GM12878 (cell line): ENCODE results near the gene APBB1IP. TPM values are rescaled to one million over a fixed set of nuclear protein-coding genes. Genes with fewer than 3 reads are reported as not detected.

ENCODE experiments used
- ATAC-seq: fragments of 200-7000 bp; cut with Tn5 transposase; 3 replicates; pipeline ENCODE4 v1.9.1; 2020; ENCODE audit warnings: mild to moderate bottlenecking, moderate library complexity
- BruUV-seq: library from RNA; stranded (reverse); fragments of 400-500 nt; replicated peaks from 2 replicates; lab custom pipeline; 2021; lab: Mats Ljungman, UMichigan
- CTCF ChIA-PET: fragments of 300-600 bp; sonication (Branson Sonifier 250); formaldehyde crosslinking; extraction: SDS; loops from one replicate; lab custom pipeline; 2021; ENCODE audit warnings: inconsistent platforms; lab: Yijun Ruan, JAX
- POLR2A ChIA-PET: fragments of 350-600 bp; formaldehyde crosslinking; extraction: SDS; loops from one replicate; lab custom pipeline; 2021; ENCODE audit warnings: inconsistent platforms; lab: Charles Lee
- RAD21 ChIA-PET: fragments of 300-600 bp; sonication (Branson Sonifier 250); formaldehyde crosslinking; loops from one replicate; lab custom pipeline; 2023; ENCODE audit warnings: antibody characterized with exemption; ENCODE audit not compliant: unreplicated experiment; lab: Charles Lee
- SMC1A ChIA-PET: fragments of 300-600 bp; sonication (Branson Sonifier 250); formaldehyde crosslinking; loops from one replicate; lab custom pipeline; 2023; ENCODE audit not compliant: unreplicated experiment, uncharacterized antibody; lab: Charles Lee
- DNase-seq: peaks from one replicate; pipeline ENCODE4 v3.0.0-alpha.2; 2011; ENCODE audit warnings: low read depth, low spot score
- FAIRE-seq: peaks from 3 replicates; lab custom pipeline; 2011; peaks lifted over from hg19 to GRCh38; lab: Jason Lieb, UNC
- H2AFZ ChIP-seq: 2 replicates; pipeline ENCODE4 v1.6.0; 2011; ENCODE audit warnings: low read depth, low read length, control low read depth; ENCODE audit not compliant: control insufficient read depth
- H3K27ac ChIP-seq: 2 replicates; pipeline ENCODE4 v1.5.1; 2011; ENCODE audit warnings: control low read depth; ENCODE audit not compliant: control insufficient read depth, insufficient read depth
- H3K27me3 ChIP-seq, 2 experiments: replicated peaks in 1 of 2; 2 replicates each; pipeline versions ENCODE4 v1.6.0 to v1.6.1; 2011; ENCODE audit warnings: low read length in 1 of 2; ENCODE audit not compliant: control insufficient read depth in 2 of 2, insufficient read depth in 2 of 2
- H3K36me3 ChIP-seq, 2 experiments: 2 replicates each; pipeline ENCODE4 v1.5.1; 2011; ENCODE audit warnings: low read length in 1 of 2; ENCODE audit not compliant: control insufficient read depth in 2 of 2, insufficient read depth in 2 of 2
- H3K4me1 ChIP-seq: 2 replicates; pipeline ENCODE4 v1.6.1; 2011; ENCODE audit warnings: mild to moderate bottlenecking, low read length, moderate library complexity, mixed read lengths; ENCODE audit not compliant: control insufficient read depth, insufficient read depth
- H3K4me2 ChIP-seq: 2 replicates; pipeline ENCODE4 v1.6.0; 2011; ENCODE audit warnings: control low read depth; ENCODE audit not compliant: control insufficient read depth, insufficient read depth
- H3K4me3 ChIP-seq: fragments of 200-600 bp; sonication (generic); 2 replicates; pipeline ENCODE4 v1.5.1; 2016
- H3K79me2 ChIP-seq: 2 replicates; pipeline ENCODE4 v1.6.0; 2011; ENCODE audit warnings: low read length; ENCODE audit not compliant: control insufficient read depth, insufficient read depth
- H3K9ac ChIP-seq: 2 replicates; pipeline ENCODE4 v1.8.0; 2011; ENCODE audit warnings: low read length, control low read depth, mixed read lengths; ENCODE audit not compliant: control insufficient read depth, insufficient read depth
- H3K9me3 ChIP-seq: replicated peaks from 3 replicates; pipeline ENCODE4 v1.5.1; 2011; ENCODE audit warnings: mild to moderate bottlenecking, low read length; ENCODE audit not compliant: control insufficient read depth, insufficient read depth
- H4K20me1 ChIP-seq: 2 replicates; pipeline ENCODE4 v1.6.0; 2011; ENCODE audit not compliant: control insufficient read depth, insufficient read depth
- CREM ChIP-seq: IDR thresholded peaks from 2 replicates; pipeline ENCODE4 v1.6.1; 2014; ENCODE audit warnings: antibody characterized with exemption, low read depth
- EGR1 ChIP-seq, 2 experiments: IDR thresholded peaks; 1 replicate in 1 of 2; 2 replicates in 1 of 2; pipeline ENCODE4 v1.6.1; 2011 to 2012; ENCODE audit warnings: low read depth in 2 of 2, low read length in 2 of 2, borderline replicate concordance in 1 of 2, mild to moderate bottlenecking in 1 of 2, moderate library complexity in 1 of 2
- HDAC2 ChIP-seq: fragments of 200-600 bp; sonication (generic); IDR thresholded peaks from 2 replicates; pipeline ENCODE4 v1.6.1; 2017
- IRF4 ChIP-seq: IDR thresholded peaks from 2 replicates; pipeline ENCODE4 v1.6.1; 2011; ENCODE audit warnings: low read depth, low read length
- NFIC ChIP-seq: IDR thresholded peaks from 2 replicates; pipeline ENCODE4 v1.6.1; 2012; ENCODE audit warnings: low read depth, mild to moderate bottlenecking, inconsistent platforms, low read length, moderate library complexity
- PAX5 ChIP-seq: IDR thresholded peaks from 2 replicates; pipeline ENCODE4 v1.6.1; 2011; ENCODE audit warnings: low read depth, low read length, borderline replicate concordance
- RAD51 ChIP-seq: fragments of 450-650 bp; IDR thresholded peaks from 2 replicates; pipeline ENCODE4 v1.6.1; 2016; ENCODE audit warnings: moderate library complexity, mild to moderate bottlenecking, inconsistent platforms
- RUNX3 ChIP-seq: IDR thresholded peaks from 2 replicates; pipeline ENCODE4 v1.6.1; 2012; ENCODE audit warnings: low read length, inconsistent platforms
- WGBS: methylation state at CpG from one replicate; pipeline ENCODE4 v1.1.6; 2016; ENCODE audit warnings: low lambda C conversion rate; ENCODE audit not compliant: insufficient replicate concordance, insufficient coverage; ENCODE audit errors: missing lambda C conversion rate; 5-methylcytosine and 5-hydroxymethylcytosine counted together
- in situ Hi-C: fragments of 300-500 bp; cut with MboI; formaldehyde crosslinking; loops from 9 replicates; pipeline ENCODE4 v1.14.3; 2018; ENCODE audit warnings: mixed read lengths
- intact Hi-C: fragments of 100-400 bp; cut with micrococcal nuclease; formaldehyde crosslinking; loops from one replicate; pipeline ENCODE4 v1.14.2; 2022; ENCODE audit not compliant: unreplicated experiment
- polyA plus RNA-seq, 11 experiments: library from polyadenylated mRNA; depleted of rRNA in 4 of 11; unstranded in 6 of 11; stranded (reverse) in 5 of 11; fragments of >200 nt; fragmentation: Nextera tagmentation in 4 of 11; fragmentation: Illumina TruSeq in 1 of 11; extraction: Ambion mirVana in 4 of 11; extraction: Trizol in 1 of 11; gene quantifications; 1 replicate in 1 of 11; 2 replicates in 10 of 11; pipeline versions ENCODE4 v1.2.1 to v1.2.3, GENCODE V29; 2011 to 2016; ENCODE audit warnings: inconsistent platforms in 2 of 11, missing spikeins in 2 of 11, low read depth in 1 of 11
- total RNA-seq, 4 experiments: library from RNA; depleted of rRNA in 3 of 4; stranded (reverse); fragments of >200 nt in 3 of 4; fragmentation: Illumina TruSeq in 1 of 4; extraction: Trizol in 1 of 4; gene quantifications; 2 replicates each; pipeline versions ENCODE4 v1.2.1 to v1.2.3, GENCODE V29; 2013 to 2021
- TF ChIP-seq, protein P1 (sequence below): fragments of 450-650 bp; IDR thresholded peaks from 2 replicates; pipeline ENCODE4 v1.6.1; 2016; ENCODE audit warnings: mild to moderate bottlenecking, moderate library complexity, borderline replicate concordance
- TF ChIP-seq, protein P2 (sequence below): fragments of 450-650 bp; IDR thresholded peaks from 2 replicates; pipeline ENCODE4 v1.6.1; 2017; ENCODE audit warnings: mild to moderate bottlenecking
- TF ChIP-seq, protein P3 (sequence below), 3 experiments: IDR thresholded peaks in 2 of 3; conservative IDR thresholded peaks in 1 of 3; 2 replicates each; pipeline ENCODE4 v1.5.1; 2011; ENCODE audit warnings: low read depth in 3 of 3, low read length in 3 of 3, mild to moderate bottlenecking in 3 of 3, control low read depth in 2 of 3, moderate library complexity in 2 of 3, inconsistent platforms in 1 of 3, mixed read lengths in 1 of 3; ENCODE audit not compliant: control insufficient read depth in 2 of 3, insufficient read depth in 1 of 3; ENCODE audit errors: extremely low read depth in 1 of 3
- TF ChIP-seq, protein P4 (sequence below): fragments of 450-650 bp; IDR thresholded peaks from 2 replicates; pipeline ENCODE4 v1.6.1; 2016; ENCODE audit warnings: mild to moderate bottlenecking

APBB1IP gene
- total and polyA plus RNA-seq, 10 of the 15 experiments (the other 5 are each of a cell fraction or from before 2014, with no cell fraction given): 7.3 to 67.4 (median 19.9) TPM

DNA sequence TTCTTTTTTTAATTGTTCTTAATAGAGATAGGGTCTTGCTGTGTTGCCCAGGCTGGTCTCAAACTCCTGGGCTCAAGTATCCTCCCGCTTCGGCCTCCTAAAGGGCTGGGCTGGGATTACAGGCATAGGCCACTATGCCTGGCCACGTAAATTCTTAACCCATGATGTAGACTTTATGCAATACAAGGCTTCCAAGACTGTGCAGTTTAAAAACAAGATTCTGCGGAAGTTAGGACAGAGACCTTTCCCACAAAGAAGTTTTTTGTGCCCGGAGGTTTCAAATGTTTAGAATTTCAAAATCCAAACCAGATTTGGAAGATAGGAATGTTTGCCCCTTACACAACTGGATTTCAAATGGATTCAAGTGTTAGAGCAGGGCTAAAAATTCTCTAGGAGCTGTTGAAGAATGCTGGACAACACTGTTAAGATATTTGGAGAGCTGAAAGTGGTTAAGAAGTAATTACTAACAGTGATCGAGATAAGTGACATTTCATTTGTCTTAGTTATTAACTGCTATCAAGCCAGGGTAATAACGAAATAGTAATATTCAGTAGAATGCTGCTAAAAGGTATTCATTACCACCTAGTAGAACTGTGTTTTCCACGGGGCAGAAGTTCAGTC lies 7.4 kb downstream of the APBB1IP start:
- Histone ChIP-seq H3K4me1 (peaks cover 31% of the 10 kb centered on the region), H3K4me2 (peak overlapping the region; percentile 62), H3K27me3 (no peaks in the 10 kb centered on the region), H3K79me2 (peaks cover 90% of the 10 kb centered on the region), H3K27ac (peak overlapping the region; percentile 84), H4K20me1 (no peaks in the 10 kb centered on the region), H3K4me3 (peak overlapping the region; percentile 20; the same call in 1 of the 2 replicates), H3K9me3 (peaks cover 6% of the 10 kb centered on the region; the same call in 2 of the 3 replicates), H2AFZ (no peak overlapping the region), H3K36me3 (peaks cover 0 to 17% of the 10 kb centered on the region in 2 experiments; a peak in 1 of 4 replicates), H3K9ac (no peak overlapping the region)
- POLR2A ChIA-PET: interaction anchor here (1.1 to 2.0 kb wide), 3 partner anchors 12 to 26 kb away, joined by 4 to 8 read pairs (median 4); no protein-coding TSS in a partner anchor
- CTCF ChIA-PET: interaction anchor here (1.0 to 2.3 kb wide), 2 partner anchors 15 to 36 kb away, joined by 3 to 7 read pairs; no protein-coding TSS in a partner anchor
- BruUV-seq: TSS peak; percentile 64
- ATAC-seq (peak; percentile 5), DNase-seq (no peak), FAIRE-seq (no peak)
- in situ Hi-C loops (loop anchor here (25.0 kb wide), 1 partner anchor 1533 kb away; no protein-coding TSS in a partner anchor), intact Hi-C loops (loop anchor here (2.0 to 5.0 kb wide), 3 partner anchors 73 to 111 kb away; no protein-coding TSS in a partner anchor)
- TF ChIP-seq NFIC (no peak), CREM (no peak), EGR1 (IDR thresholded peaks at IDR 0.05; ENCODE audit: borderline replicate concordance in 1 of 2, low read depth in 2 of 2, low read length in 2 of 2) (no peak), IRF4 (no peak), HDAC2 (no peak), RAD51 (no peak), PAX5 (no peak), RUNX3 (no peak)
- TF ChIP-seq, protein P1, sequence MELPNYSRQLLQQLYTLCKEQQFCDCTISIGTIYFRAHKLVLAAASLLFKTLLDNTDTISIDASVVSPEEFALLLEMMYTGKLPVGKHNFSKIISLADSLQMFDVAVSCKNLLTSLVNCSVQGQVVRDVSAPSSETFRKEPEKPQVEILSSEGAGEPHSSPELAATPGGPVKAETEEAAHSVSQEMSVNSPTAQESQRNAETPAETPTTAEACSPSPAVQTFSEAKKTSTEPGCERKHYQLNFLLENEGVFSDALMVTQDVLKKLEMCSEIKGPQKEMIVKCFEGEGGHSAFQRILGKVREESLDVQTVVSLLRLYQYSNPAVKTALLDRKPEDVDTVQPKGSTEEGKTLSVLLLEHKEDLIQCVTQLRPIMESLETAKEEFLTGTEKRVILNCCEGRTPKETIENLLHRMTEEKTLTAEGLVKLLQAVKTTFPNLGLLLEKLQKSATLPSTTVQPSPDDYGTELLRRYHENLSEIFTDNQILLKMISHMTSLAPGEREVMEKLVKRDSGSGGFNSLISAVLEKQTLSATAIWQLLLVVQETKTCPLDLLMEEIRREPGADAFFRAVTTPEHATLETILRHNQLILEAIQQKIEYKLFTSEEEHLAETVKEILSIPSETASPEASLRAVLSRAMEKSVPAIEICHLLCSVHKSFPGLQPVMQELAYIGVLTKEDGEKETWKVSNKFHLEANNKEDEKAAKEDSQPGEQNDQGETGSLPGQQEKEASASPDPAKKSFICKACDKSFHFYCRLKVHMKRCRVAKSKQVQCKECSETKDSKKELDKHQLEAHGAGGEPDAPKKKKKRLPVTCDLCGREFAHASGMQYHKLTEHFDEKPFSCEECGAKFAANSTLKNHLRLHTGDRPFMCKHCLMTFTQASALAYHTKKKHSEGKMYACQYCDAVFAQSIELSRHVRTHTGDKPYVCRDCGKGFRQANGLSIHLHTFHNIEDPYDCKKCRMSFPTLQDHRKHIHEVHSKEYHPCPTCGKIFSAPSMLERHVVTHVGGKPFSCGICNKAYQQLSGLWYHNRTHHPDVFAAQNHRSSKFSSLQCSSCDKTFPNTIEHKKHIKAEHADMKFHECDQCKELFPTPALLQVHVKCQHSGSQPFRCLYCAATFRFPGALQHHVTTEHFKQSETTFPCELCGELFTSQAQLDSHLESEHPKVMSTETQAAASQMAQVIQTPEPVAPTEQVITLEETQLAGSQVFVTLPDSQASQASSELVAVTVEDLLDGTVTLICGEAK: no peak
- TF ChIP-seq, protein P2, sequence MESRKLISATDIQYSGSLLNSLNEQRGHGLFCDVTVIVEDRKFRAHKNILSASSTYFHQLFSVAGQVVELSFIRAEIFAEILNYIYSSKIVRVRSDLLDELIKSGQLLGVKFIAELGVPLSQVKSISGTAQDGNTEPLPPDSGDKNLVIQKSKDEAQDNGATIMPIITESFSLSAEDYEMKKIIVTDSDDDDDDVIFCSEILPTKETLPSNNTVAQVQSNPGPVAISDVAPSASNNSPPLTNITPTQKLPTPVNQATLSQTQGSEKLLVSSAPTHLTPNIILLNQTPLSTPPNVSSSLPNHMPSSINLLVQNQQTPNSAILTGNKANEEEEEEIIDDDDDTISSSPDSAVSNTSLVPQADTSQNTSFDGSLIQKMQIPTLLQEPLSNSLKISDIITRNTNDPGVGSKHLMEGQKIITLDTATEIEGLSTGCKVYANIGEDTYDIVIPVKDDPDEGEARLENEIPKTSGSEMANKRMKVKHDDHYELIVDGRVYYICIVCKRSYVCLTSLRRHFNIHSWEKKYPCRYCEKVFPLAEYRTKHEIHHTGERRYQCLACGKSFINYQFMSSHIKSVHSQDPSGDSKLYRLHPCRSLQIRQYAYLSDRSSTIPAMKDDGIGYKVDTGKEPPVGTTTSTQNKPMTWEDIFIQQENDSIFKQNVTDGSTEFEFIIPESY: peak; percentile 97
- TF ChIP-seq, protein P3, sequence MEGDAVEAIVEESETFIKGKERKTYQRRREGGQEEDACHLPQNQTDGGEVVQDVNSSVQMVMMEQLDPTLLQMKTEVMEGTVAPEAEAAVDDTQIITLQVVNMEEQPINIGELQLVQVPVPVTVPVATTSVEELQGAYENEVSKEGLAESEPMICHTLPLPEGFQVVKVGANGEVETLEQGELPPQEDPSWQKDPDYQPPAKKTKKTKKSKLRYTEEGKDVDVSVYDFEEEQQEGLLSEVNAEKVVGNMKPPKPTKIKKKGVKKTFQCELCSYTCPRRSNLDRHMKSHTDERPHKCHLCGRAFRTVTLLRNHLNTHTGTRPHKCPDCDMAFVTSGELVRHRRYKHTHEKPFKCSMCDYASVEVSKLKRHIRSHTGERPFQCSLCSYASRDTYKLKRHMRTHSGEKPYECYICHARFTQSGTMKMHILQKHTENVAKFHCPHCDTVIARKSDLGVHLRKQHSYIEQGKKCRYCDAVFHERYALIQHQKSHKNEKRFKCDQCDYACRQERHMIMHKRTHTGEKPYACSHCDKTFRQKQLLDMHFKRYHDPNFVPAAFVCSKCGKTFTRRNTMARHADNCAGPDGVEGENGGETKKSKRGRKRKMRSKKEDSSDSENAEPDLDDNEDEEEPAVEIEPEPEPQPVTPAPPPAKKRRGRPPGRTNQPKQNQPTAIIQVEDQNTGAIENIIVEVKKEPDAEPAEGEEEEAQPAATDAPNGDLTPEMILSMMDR (IDR thresholded peaks at IDR 0.05 in 2 of 3, conservative IDR thresholded peaks at IDR 0.05 in 1 of 3; ENCODE audit: control insufficient read depth in 2 of 3, extremely low read depth in 1 of 3, insufficient read depth in 1 of 3, low read depth in 3 of 3, low read length in 3 of 3): peak in 2 of 3 experiments; percentile 13 to 18; a peak in 1 of 6 replicates
- TF ChIP-seq, protein P4, sequence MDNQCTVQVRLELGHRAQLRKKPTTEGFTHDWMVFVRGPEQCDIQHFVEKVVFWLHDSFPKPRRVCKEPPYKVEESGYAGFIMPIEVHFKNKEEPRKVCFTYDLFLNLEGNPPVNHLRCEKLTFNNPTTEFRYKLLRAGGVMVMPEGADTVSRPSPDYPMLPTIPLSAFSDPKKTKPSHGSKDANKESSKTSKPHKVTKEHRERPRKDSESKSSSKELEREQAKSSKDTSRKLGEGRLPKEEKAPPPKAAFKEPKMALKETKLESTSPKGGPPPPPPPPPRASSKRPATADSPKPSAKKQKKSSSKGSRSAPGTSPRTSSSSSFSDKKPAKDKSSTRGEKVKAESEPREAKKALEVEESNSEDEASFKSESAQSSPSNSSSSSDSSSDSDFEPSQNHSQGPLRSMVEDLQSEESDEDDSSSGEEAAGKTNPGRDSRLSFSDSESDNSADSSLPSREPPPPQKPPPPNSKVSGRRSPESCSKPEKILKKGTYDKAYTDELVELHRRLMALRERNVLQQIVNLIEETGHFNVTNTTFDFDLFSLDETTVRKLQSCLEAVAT: no peak
- SMC1A ChIA-PET: interaction anchor here (0.6 to 5.1 kb wide), 9 partner anchors 9 to 110 kb away, joined by 3 to 31 read pairs (median 5); partner anchors contain the start of gene APBB1IP
- WGBS: 50% methylated on average over 8 of the region's 8 CpGs
- RAD21 ChIA-PET: interaction anchor here (1.0 to 2.0 kb wide), 6 partner anchors 10 to 436 kb away, joined by 3 to 7 read pairs (median 4); no protein-coding TSS in a partner anchor
